K562 (cell line): Measurements from ENCODE around the gene AMOT.

Source experiments
- CBX2 ChIP-seq: fragments of 200-600 bp; sonication (generic); IDR thresholded peaks from one replicate; pipeline ENCODE4 v1.6.1; 2012; ENCODE audit warnings: mild to moderate bottlenecking, low read length, inconsistent platforms; ENCODE audit not compliant: insufficient read depth, poor library complexity, severe bottlenecking
- FOXP4 ChIP-seq: sonication (generic); formaldehyde crosslinking; IDR thresholded peaks from 2 replicates; pipeline ENCODE4 v1.8.0; 2022; ENCODE audit warnings: mild to moderate bottlenecking, missing genetic modification reagents, borderline replicate concordance
- HCFC1 ChIP-seq: IDR thresholded peaks from 2 replicates; pipeline ENCODE4 v1.6.1; 2012; ENCODE audit warnings: low read depth, low read length, improper control_type of control experiment
- RB1 ChIP-seq: fragments of 450-650 bp; IDR thresholded peaks from 2 replicates; pipeline ENCODE4 v1.6.1; 2017; ENCODE audit warnings: low read depth, mild to moderate bottlenecking
- TAF1 ChIP-seq: IDR thresholded peaks from 2 replicates; pipeline ENCODE4 v1.6.1; 2011; ENCODE audit warnings: mild to moderate bottlenecking, low read length, moderate library complexity; ENCODE audit not compliant: insufficient read depth, control insufficient read depth, severe bottlenecking; ENCODE audit errors: extremely low read depth
- TEAD4 ChIP-seq, 2 experiments: sonication (generic) in 1 of 2; formaldehyde crosslinking in 1 of 2; IDR thresholded peaks; 2 replicates each; pipeline versions ENCODE4 v1.6.1 to v1.8.0; 2012 to 2022; ENCODE audit warnings: borderline replicate concordance in 1 of 2, inconsistent platforms in 1 of 2, low read length in 1 of 2, mild to moderate bottlenecking in 1 of 2, missing genetic modification reagents in 1 of 2
- USF1 ChIP-seq: sonication (generic); formaldehyde crosslinking; IDR thresholded peaks from 2 replicates; pipeline ENCODE4 v1.9.0; 2022; ENCODE audit warnings: mild to moderate bottlenecking, missing genetic modification reagents
- ZNF174 ChIP-seq: fragments of 250-450 bp; sonication (Bioruptor Pico); IDR thresholded peaks from 2 replicates; pipeline ENCODE4 v1.4.0; 2020; ENCODE audit warnings: mild to moderate bottlenecking

GRCh38 chrX:112759966-112760365, 80.7 kb downstream of the AMOT start:
- TF ChIP-seq CBX2 (no peak), HCFC1 (no peak), USF1 (CRISPR knock-in tag) (no peak), TEAD4 (IDR thresholded peaks at IDR 0.05; ENCODE audit: low read length) (no peak), TEAD4 (CRISPR knock-in tag; IDR thresholded peaks at IDR 0.05; ENCODE audit: borderline replicate concordance) (no peak), RB1 (no peak), FOXP4 (no peak), ZNF174 (CRISPR knock-in tag) (no peak), TAF1 (no peak)
